Progenitor cell of endocrine pancreas (in vitro differentiated cells): ENCODE measurements around the gene JOSD2. TPM values are rescaled to one million over a fixed set of nuclear protein-coding genes. Genes with fewer than 3 reads are reported as not detected.
"Not testable (repeated sequence)": the region's sequence is repeated elsewhere in the genome, so short reads cannot be mapped to it uniquely, and the experiment has no call there.

Source experiments
- DNase-seq: peaks from one replicate; pipeline ENCODE4 v3.0.0; 2021; ENCODE audit warnings: low spot score; ENCODE audit not compliant: unreplicated experiment
- H3K27ac Mint-ChIP-seq: 2 replicates; pipeline ENCODE4 v1.8.0; 2021; ENCODE audit warnings: mild to moderate bottlenecking, moderate library complexity, mixed read lengths
- H3K27me3 Mint-ChIP-seq: 2 replicates; pipeline ENCODE4 v1.8.0; 2021; ENCODE audit warnings: mixed read lengths
- H3K36me3 Mint-ChIP-seq: 2 replicates; pipeline ENCODE4 v1.8.0; 2022; ENCODE audit warnings: mixed read lengths; ENCODE audit not compliant: insufficient read depth
- H3K4me1 Mint-ChIP-seq: 2 replicates; pipeline ENCODE4 v1.8.0; 2021; ENCODE audit warnings: low read depth, mixed read lengths
- H3K4me3 Mint-ChIP-seq: 2 replicates; pipeline ENCODE4 v1.8.0; 2021; ENCODE audit warnings: low read depth, mild to moderate bottlenecking, moderate library complexity, mixed read lengths
- H3K9me3 Mint-ChIP-seq: 2 replicates; pipeline ENCODE4 v1.8.0; 2021; ENCODE audit warnings: low read depth, mixed read lengths
- CTCF ChIP-seq: fragments of 200-600 bp; sonication (generic); IDR thresholded peaks from one replicate; pipeline ENCODE4 v1.5.0; 2021; ENCODE audit warnings: antibody characterized with exemption, mild to moderate bottlenecking; ENCODE audit not compliant: unreplicated experiment
- total RNA-seq: library from RNA; stranded (reverse); gene quantifications from 2 replicates; pipeline ENCODE4 v1.2.1, GENCODE V29; 2021

The JOSD2 gene
- total RNA-seq, 1 donor from 2014 or later: 13.1 TPM

- Mint-ChIP-seq H3K9me3 (peaks cover 14% of the 10 kb centered on the region), H3K27me3 (peaks cover 19% of the 10 kb centered on the region), H3K27ac (no peak overlapping the region), H3K4me3 (no peak overlapping the region), H3K4me1 (no peaks in the 10 kb centered on the region), H3K36me3 (no peaks in the 10 kb centered on the region)
- no peak for TF ChIP-seq CTCF
- no peak for DNase-seq
These were observed 23.5 kb upstream of the JOSD2 start for GRCh38 chr19:50534478-50534877.

- peaks cover 19% of the 10 kb centered on the region for H3K27me3 Mint-ChIP-seq
- H3K9me3 Mint-ChIP-seq: peaks cover 14% of the 10 kb centered on the region
- no peaks in the 10 kb centered on the region for H3K4me1 Mint-ChIP-seq
- DNase-seq: no peak
- no peaks in the 10 kb centered on the region for H3K36me3 Mint-ChIP-seq
- H3K4me3 Mint-ChIP-seq: no peak overlapping the region
- no peak overlapping the region for H3K27ac Mint-ChIP-seq
- TF ChIP-seq CTCF: no peak
These were observed 22.0 kb upstream of the JOSD2 start for GRCh38 chr19:50532952-50533351.

- no peak for DNase-seq
- Mint-ChIP-seq H3K4me3 (no peak overlapping the region), H3K27me3 (peaks cover 18% of the 10 kb centered on the region), H3K27ac (no peak overlapping the region), H3K36me3 (no peaks in the 10 kb centered on the region), H3K4me1 (no peaks in the 10 kb centered on the region), H3K9me3 (peaks cover 14% of the 10 kb centered on the region)
- TF ChIP-seq CTCF: no peak
These were observed 20.2 kb upstream of the JOSD2 start for GRCh38 chr19:50531171-50531612.

GRCh38 chr19:50528052-50528451 lies 17.1 kb upstream of the JOSD2 start:
- H3K36me3 Mint-ChIP-seq, DNase-seq, H3K4me3 Mint-ChIP-seq, H3K27ac Mint-ChIP-seq, H3K9me3 Mint-ChIP-seq, H3K4me1 Mint-ChIP-seq: not testable (repeated sequence)
- H3K27me3 Mint-ChIP-seq: peaks cover 16% of the 10 kb centered on the region

GRCh38 chr19:50522881-50523280 lies 11.9 kb upstream of the JOSD2 start:
- TF ChIP-seq CTCF: no peak
- no peaks in the 10 kb centered on the region for H3K36me3 Mint-ChIP-seq
- H3K9me3 Mint-ChIP-seq: no peaks in the 10 kb centered on the region
- DNase-seq: no peak
- peaks cover 5% of the 10 kb centered on the region for H3K27me3 Mint-ChIP-seq
- peak overlapping the region; percentile 74 for H3K27ac Mint-ChIP-seq
- no peak overlapping the region for H3K4me3 Mint-ChIP-seq
- no peaks in the 10 kb centered on the region for H3K4me1 Mint-ChIP-seq

- Mint-ChIP-seq H3K4me1 (no peaks in the 10 kb centered on the region), H3K9me3 (no peaks in the 10 kb centered on the region), H3K27me3 (peaks cover under 1% of the 10 kb centered on the region), H3K4me3 (no peak overlapping the region), H3K36me3 (no peaks in the 10 kb centered on the region), H3K27ac (peak overlapping the region; percentile 46)
- TF ChIP-seq CTCF: no peak
- DNase-seq: no peak
These were observed 10.0 kb upstream of the JOSD2 start for GRCh38 chr19:50520822-50521465.
